CD4-positive, alpha-beta T cell (primary cell): ENCODE results near the gene ABHD8. TPM values are rescaled to one million over a fixed set of nuclear protein-coding genes. Genes with fewer than 3 reads are reported as not detected.
"Not testable (repeated sequence)": the region's sequence is repeated elsewhere in the genome, so short reads cannot be mapped to it uniquely, and the experiment has no call there.

Experiments used
- ATAC-seq: fragments of 200-7000 bp; cut with Tn5 transposase; one replicate; pipeline ENCODE4 v1.10.0; 2022; ENCODE audit warnings: mild to moderate bottlenecking; ENCODE audit not compliant: poor library complexity
- CTCF ChIA-PET: fragments of 350-600 bp; sonication (Branson Sonifier 250); formaldehyde crosslinking; loops from one replicate; lab custom pipeline; 2021; ENCODE audit warnings: antibody characterized with exemption, inconsistent platforms; lab: Charles Lee
- POLR2A ChIA-PET: fragments of 350-600 bp; sonication (Branson Sonifier 250); formaldehyde crosslinking; loops from one replicate; lab custom pipeline; 2021; ENCODE audit warnings: antibody characterized with exemption, inconsistent platforms; lab: Charles Lee
- DNase-seq, 14 experiments: peaks; one replicate each; pipeline ENCODE4 v3.0.0-alpha.2; 2013 to 2020; ENCODE audit warnings: mixed read lengths in 2 of 14
- H3K27ac ChIP-seq, 2 donors: one replicate each; pipeline versions ENCODE4 v1.5.1 to v1.7.0; 2013; ENCODE audit warnings: low read length in 2 of 2, low read depth in 1 of 2, mild to moderate bottlenecking in 1 of 2
- H3K27me3 ChIP-seq, 2 experiments: 1 replicate in 1 of 2; 2 replicates in 1 of 2; pipeline versions ENCODE4 v1.6.1 to v1.7.0; 2013; ENCODE audit warnings: low read length in 2 of 2, control low read depth in 1 of 2, mild to moderate bottlenecking in 1 of 2, moderate library complexity in 1 of 2; ENCODE audit not compliant: insufficient read depth in 2 of 2, control insufficient read depth in 1 of 2
- H3K36me3 ChIP-seq: one replicate; pipeline ENCODE4 v1.6.1; 2013; ENCODE audit warnings: low read length, control low read depth; ENCODE audit not compliant: insufficient read depth
- H3K4me1 ChIP-seq: one replicate; pipeline ENCODE4 v1.6.1; 2013; ENCODE audit warnings: low read length, control low read depth; ENCODE audit not compliant: insufficient read depth
- H3K4me3 ChIP-seq: one replicate; pipeline ENCODE4 v1.5.1; 2013; ENCODE audit warnings: mild to moderate bottlenecking, low read length, moderate library complexity
- H3K9me3 ChIP-seq, 2 experiments: 1 replicate in 1 of 2; 2 replicates in 1 of 2; pipeline versions ENCODE4 v1.6.1 to v1.7.0; 2013; ENCODE audit warnings: low read length in 2 of 2, mild to moderate bottlenecking in 2 of 2, control low read depth in 1 of 2, moderate library complexity in 1 of 2; ENCODE audit not compliant: control insufficient read depth in 1 of 2, insufficient read depth in 1 of 2
- H3K27ac Mint-ChIP-seq: one replicate; pipeline ENCODE4 v1.8.0; 2020; ENCODE audit warnings: mixed read lengths
- H3K27me3 Mint-ChIP-seq: one replicate; pipeline ENCODE4 v1.8.0; 2021; ENCODE audit warnings: mixed read lengths
- H3K36me3 Mint-ChIP-seq: one replicate; pipeline ENCODE4 v1.8.0; 2021; ENCODE audit warnings: low read depth, mixed read lengths
- H3K4me1 Mint-ChIP-seq: one replicate; pipeline ENCODE4 v1.8.0; 2021; ENCODE audit warnings: low read depth, mixed read lengths
- H3K4me3 Mint-ChIP-seq: one replicate; pipeline ENCODE4 v1.8.0; 2020; ENCODE audit warnings: mild to moderate bottlenecking, mixed read lengths
- H3K9me3 Mint-ChIP-seq: one replicate; pipeline ENCODE4 v1.8.0; 2020; ENCODE audit warnings: mixed read lengths
- CTCF ChIP-seq: fragments of 200-600 bp; IDR thresholded peaks from one replicate; pipeline ENCODE4 v1.8.0; 2022; ENCODE audit warnings: antibody characterized with exemption, mild to moderate bottlenecking
- intact Hi-C, 2 experiments: fragments of 100-400 bp; cut with DNase I in 1 of 2; cut with micrococcal nuclease in 1 of 2; formaldehyde crosslinking; loops; one replicate each; pipeline versions ENCODE4 v1.15.1 to v1.9.0; 2023 to 2025; cut with DNase I, micrococcal nuclease
- total RNA-seq, 174 experiments: library from RNA in 2 of 174; stranded (reverse) in 2 of 174; gene quantifications; one replicate each; pipeline ENCODE4 v1.2.3 and lab custom pipeline; 2021 to 2026

ABHD8 gene
- total RNA-seq, 2 experiments from 2014 or later = 4.4 to 4.6 TPM

- DNase-seq (peak in 1 of 14 experiments; percentile 36), ATAC-seq (no peak)
- H3K4me1 Mint-ChIP-seq = peaks cover 35% of the 10 kb centered on the region
- intact Hi-C loops = no loop called here
- Histone ChIP-seq H3K27me3 (no peaks in the 10 kb centered on the region), H3K4me3 (no peak overlapping the region), H3K36me3 (no peaks in the 10 kb centered on the region), H3K4me1 (peaks cover 35% of the 10 kb centered on the region), H3K27ac (no peak overlapping the region), H3K9me3 (peaks cover 0 to 4% of the 10 kb centered on the region in 2 experiments)
- ChIA-PET CTCF (no interaction called here), POLR2A (no interaction called here)
- TF ChIP-seq CTCF = no peak
- no peak overlapping the region for H3K27ac Mint-ChIP-seq
- H3K4me3 Mint-ChIP-seq = peak overlapping the region; percentile 11
- peaks cover 17% of the 10 kb centered on the region for H3K36me3 Mint-ChIP-seq
- H3K27me3 Mint-ChIP-seq = no peaks in the 10 kb centered on the region
- no peaks in the 10 kb centered on the region for H3K9me3 Mint-ChIP-seq
Observed at GRCh38 chr19:17300992-17301619, 2.1 kb downstream of the ABHD8 start.

- CTCF ChIA-PET = interaction anchor here (1.1 to 1.3 kb wide), 2 partner anchors 8 to 12 kb away, joined by 3 to 5 read pairs; partner anchors contain the start of genes DDA1 and MRPL34
Observed at GRCh38 chr19:17296976-17297375, 6.2 kb downstream of the ABHD8 start.

GRCh38 chr19:17296273-17296672, 7.0 kb downstream of the ABHD8 start:
- H3K9me3 Mint-ChIP-seq = no peaks in the 10 kb centered on the region
- ChIA-PET POLR2A (interaction anchor here (0.7 to 1.2 kb wide), 2 partner anchors 9 to 81 kb away, joined by 3 to 6 read pairs; partner anchors contain the start of genes MRPL34 and USE1), CTCF (interaction anchor here (1.1 kb wide), 1 partner anchor 9 kb away, joined by 5 read pairs; the partner anchor contains the start of gene MRPL34)
- Histone ChIP-seq H3K4me1 (peaks cover 15% of the 10 kb centered on the region), H3K27ac (no peak overlapping the region), H3K9me3 (peaks cover 0 to 9% of the 10 kb centered on the region in 2 experiments), H3K27me3 (no peaks in the 10 kb centered on the region), H3K4me3 (no peak overlapping the region), H3K36me3 (no peaks in the 10 kb centered on the region)
- H3K27ac Mint-ChIP-seq = no peak overlapping the region
- no peaks in the 10 kb centered on the region for H3K27me3 Mint-ChIP-seq
- H3K36me3 Mint-ChIP-seq = peaks cover 10% of the 10 kb centered on the region
- ATAC-seq (no peak), DNase-seq (no peak)
- intact Hi-C loops = no loop called here
- H3K4me1 Mint-ChIP-seq = peaks cover 6% of the 10 kb centered on the region
- TF ChIP-seq CTCF = no peak
- no peak overlapping the region for H3K4me3 Mint-ChIP-seq

More at GRCh38 chr19:17296976-17297375, 6.2 kb downstream of the ABHD8 start:
- Histone ChIP-seq H3K4me1 (peaks cover 11% of the 10 kb centered on the region), H3K36me3 (no peaks in the 10 kb centered on the region), H3K9me3 (peaks cover 0 to 9% of the 10 kb centered on the region in 2 experiments), H3K27me3 (no peaks in the 10 kb centered on the region), H3K27ac (no peak overlapping the region), H3K4me3 (no peak overlapping the region)
- DNase-seq = no peak
- Mint-ChIP-seq H3K27ac (no peak overlapping the region), H3K27me3 (no peaks in the 10 kb centered on the region), H3K4me3 (no peak overlapping the region), H3K9me3 (no peaks in the 10 kb centered on the region), H3K4me1 (peaks cover 8% of the 10 kb centered on the region), H3K36me3 (peaks cover 11% of the 10 kb centered on the region)
- intact Hi-C loops = no loop called here
- POLR2A ChIA-PET = interaction anchor here (1.2 kb wide), 1 partner anchor 8 kb away, joined by 6 read pairs; the partner anchor contains the start of gene MRPL34
- no peak for TF ChIP-seq CTCF
- ATAC-seq = no peak

- intact Hi-C loops = not testable (repeated sequence)
- CTCF ChIA-PET = interaction anchor here (1.9 kb wide), 1 partner anchor 10 kb away, joined by 6 read pairs; the partner anchor contains the start of gene MRPL34
Observed at GRCh38 chr19:17295551-17295950, 7.7 kb downstream of the ABHD8 start.

More at GRCh38 chr19:17295551-17295950, 7.7 kb downstream of the ABHD8 start:
- POLR2A ChIA-PET = interaction anchor here (0.7 kb wide), 1 partner anchor 80 kb away, joined by 3 read pairs; the partner anchor contains the start of gene USE1
- not testable (repeated sequence) for ATAC-seq, H3K9me3 Mint-ChIP-seq, H3K4me3 Mint-ChIP-seq, H3K4me3 ChIP-seq, H3K36me3 Mint-ChIP-seq, H3K27me3 ChIP-seq, H3K9me3 ChIP-seq, H3K36me3 ChIP-seq, H3K4me1 Mint-ChIP-seq, H3K27me3 Mint-ChIP-seq, DNase-seq, H3K27ac ChIP-seq, H3K27ac Mint-ChIP-seq
- peaks cover 15% of the 10 kb centered on the region for H3K4me1 ChIP-seq
